Left hindlimb (tissue), 1 donor: ENCODE data around the gene TMEM86A.
"Not testable (repeated sequence)": the region's sequence is repeated elsewhere in the genome, so short reads cannot be mapped to it uniquely, and the experiment has no call there.

Experiments
- DNase-seq: peaks from one replicate; pipeline ENCODE4 v3.0.0-alpha.2; 2018

TMEM86A gene

DNA sequence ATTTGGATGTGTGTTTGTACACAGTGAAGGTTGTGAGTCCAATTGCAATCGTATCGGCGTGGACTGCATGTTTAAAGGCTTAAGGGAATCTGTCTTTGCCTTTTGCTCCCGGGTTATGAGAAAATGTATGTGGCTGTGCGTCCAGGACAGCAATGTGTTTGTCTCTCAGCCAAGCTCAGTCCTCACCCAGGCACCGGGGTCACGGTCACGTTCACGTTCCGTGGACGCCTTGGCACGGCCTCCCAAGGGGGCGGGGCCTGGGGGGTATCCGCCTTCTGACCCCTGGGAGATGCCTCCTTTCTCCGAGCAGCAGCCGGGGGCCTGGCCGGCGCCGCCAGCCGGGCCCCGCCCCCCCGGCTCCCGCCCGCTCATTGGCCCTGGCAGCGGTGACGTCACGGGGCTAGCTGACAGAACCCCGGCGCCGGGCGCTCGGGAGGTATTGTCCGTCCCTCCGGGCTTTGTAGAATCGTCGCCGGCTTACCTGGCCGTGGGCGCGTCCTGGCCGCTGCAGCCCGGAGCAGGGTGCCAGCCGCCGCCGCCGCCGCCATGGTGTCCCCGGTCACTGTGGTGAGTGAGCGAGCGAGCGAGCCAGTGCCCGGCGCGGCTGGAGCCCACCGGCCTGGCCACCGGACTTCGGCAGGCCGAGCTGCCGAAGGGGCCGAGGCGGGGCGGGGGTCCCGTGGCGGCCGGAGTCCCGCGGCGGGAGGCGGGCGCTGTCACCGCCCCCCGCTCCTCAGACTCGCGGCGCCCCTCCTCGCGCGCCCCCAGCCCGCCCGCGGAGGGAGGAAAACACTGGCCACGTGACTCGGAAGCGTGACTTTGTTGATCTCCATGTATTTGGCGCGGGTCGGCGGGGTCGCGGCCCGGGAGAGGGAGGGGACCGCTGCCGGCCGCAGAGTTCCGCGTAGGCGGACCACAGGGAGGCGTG, at the start of gene TMEM86A:
Gene TMEM86A, plus strand, starts transcription at position 439 of the 928 bp plus-strand sequence. Its CDS starts 108 bp downstream, at position 547.
- DNase-seq = peak; percentile 93

DNA sequence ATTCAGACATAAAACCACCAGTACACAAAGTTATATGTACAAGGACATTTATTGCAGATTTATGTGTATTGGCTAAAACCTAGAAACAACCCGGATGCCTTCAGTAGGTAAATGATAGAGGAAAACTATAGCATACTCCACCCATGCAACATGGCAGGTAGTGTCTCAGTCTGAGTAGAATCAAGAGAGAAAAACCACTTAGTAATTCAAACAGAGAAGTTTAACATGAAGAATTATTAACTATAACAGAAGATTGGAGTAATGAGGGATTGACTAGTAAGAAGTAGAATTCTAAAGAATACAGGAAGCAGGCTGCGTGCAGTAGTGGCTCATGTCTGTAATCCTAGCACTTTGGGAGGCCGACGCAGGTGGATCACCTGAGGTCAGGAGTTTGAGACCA, 48.2 kb upstream of the TMEM86A start:
- no peak for DNase-seq

GRCh38 chr11:18650859-18651557, 47.6 kb upstream of the TMEM86A start:
- DNase-seq = no peak

GRCh38 chr11:18657673-18658072, 40.9 kb upstream of the TMEM86A start:
- DNase-seq = no peak

GRCh38 chr11:18665353-18665872, 33.2 kb upstream of the TMEM86A start:
- not testable (repeated sequence) for DNase-seq

GRCh38 chr11:18668131-18668530, 30.4 kb upstream of the TMEM86A start:
- DNase-seq = no peak

DNA sequence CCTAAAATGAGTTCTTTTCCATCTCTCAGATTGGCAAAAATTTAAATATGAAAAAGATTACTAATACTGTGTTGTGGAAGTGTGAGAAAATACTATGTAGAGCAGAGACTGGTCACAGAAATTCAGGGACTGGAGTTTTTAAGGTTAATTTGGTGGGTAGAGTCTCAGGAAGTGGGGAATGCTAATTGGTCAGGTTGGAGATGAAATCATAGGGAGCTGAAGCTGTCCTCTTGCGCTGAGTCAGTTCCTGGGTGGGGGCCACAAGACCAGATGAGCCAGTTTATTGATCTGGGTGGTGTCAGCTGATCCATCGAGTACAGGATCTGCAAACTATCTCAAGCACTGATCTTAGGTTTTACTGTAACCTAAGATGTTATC, 29.4 kb upstream of the TMEM86A start:
- no peak for DNase-seq

- no peak for DNase-seq
Measured at GRCh38 chr11:18669711-18670110, 28.9 kb upstream of the TMEM86A start.

DNA sequence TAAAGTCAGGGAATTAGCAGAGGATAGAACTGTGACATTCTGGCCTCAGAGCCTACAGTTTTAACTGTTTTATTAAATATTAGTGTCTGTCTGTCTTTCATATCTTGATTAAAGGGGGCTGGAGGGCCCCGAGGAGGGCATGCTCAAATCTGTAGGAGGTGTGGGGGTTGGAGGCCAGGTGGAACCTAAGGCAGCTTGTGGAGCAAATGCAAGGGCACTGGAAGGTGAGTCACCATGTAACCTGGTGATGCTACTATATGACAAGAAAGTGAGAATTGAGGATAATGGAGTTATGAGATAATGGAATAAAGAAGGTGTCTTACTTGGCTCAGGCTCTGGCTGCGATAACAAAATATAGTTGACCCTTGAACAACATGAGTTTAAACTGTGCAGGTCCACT, 27.3 kb upstream of the TMEM86A start:
- DNase-seq = no peak

- not testable (repeated sequence) for DNase-seq
Measured at GRCh38 chr11:18672209-18672608, 26.4 kb upstream of the TMEM86A start.

DNA sequence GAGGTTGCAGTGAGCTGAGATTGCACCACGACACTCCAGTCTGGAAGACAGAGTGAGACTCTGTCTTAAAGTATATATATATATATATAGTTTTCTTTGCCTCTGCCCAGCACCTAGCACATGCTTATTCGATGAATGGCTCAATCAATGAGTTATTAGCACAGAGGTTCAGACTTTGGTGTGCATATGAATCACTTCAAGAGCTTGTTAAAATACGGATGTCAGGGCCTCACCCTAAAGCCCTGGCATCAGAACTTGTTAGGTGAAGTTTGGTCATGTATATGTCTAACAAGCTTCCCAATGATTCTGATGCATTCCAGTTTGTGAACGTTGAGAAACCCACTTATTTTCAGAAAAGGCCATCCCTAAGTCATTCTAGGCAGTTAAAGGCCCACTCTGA, 21.8 kb upstream of the TMEM86A start:
- no peak for DNase-seq

GRCh38 chr11:18677560-18677959, 21.0 kb upstream of the TMEM86A start:
- no peak for DNase-seq

- not testable (repeated sequence) for DNase-seq
Measured at GRCh38 chr11:18681949-18682348, 16.6 kb upstream of the TMEM86A start.

DNA sequence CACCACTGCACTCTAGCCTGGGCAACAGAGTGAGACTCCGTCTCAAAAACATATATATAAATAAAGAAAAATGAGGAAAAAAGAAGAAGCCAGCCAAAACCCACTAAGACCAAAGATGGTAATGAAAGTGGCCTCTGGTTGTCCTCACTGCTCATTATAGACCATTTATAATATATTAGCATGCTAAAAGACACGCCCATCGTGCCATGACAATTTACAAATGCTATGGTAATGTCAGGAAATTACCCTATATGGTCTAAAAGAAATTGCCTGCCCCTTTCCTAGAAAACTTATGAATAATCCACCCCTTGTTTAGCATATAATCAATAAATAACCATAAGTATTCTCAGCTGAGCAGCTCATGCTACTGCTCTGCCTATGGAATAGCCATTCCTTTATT, 16.1 kb upstream of the TMEM86A start:
- no peak for DNase-seq

- DNase-seq = no peak
Measured at GRCh38 chr11:18684267-18684666, 14.3 kb upstream of the TMEM86A start.

GRCh38 chr11:18691467-18692140, 7.0 kb upstream of the TMEM86A start:
- not testable (repeated sequence) for DNase-seq

GRCh38 chr11:18692941-18693760, 5.4 kb upstream of the TMEM86A start:
- DNase-seq = no peak

DNA sequence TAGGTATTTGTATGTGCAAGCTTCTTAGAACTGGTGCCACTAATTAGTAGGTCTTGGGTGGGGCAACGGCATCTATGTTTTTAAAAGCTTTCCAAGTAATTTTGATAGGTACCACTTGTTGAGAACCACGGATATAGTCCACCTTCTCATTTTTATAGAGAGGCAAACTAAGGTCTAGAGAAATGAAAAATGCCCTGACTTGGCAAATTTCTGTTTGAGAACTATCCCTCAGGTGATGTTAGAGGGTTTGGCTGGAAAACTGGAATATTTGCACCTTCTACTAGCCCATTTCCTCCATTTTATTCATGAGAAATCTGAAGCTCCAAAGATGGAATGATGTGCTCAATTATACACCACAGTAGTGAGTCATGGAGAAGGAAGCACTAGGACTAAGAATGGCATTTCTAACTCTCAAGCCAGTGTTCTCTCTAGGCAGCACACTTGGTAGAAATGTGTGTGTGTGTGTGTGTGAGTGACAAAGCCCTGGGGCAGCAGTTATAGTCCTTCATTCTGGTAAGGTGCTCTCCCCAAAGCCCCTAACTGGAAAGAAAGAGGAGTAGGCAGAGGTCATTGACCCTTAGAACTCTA, 1.8 kb upstream of the TMEM86A start:
- DNase-seq = no peak

- no peak for DNase-seq
Measured at GRCh38 chr11:18697576-18697975, 1.0 kb upstream of the TMEM86A start.

GRCh38 chr11:18699269-18699596, 654 bp downstream of the TMEM86A start:
- DNase-seq = no peak

GRCh38 chr11:18699848-18700261, 1.3 kb downstream of the TMEM86A start:
- no peak for DNase-seq

- DNase-seq = no peak
Measured at GRCh38 chr11:18700375-18700774, 1.8 kb downstream of the TMEM86A start.
